ENCODE measurements around the gene PGGT1B.

- TF ChIP-seq, protein P1, sequence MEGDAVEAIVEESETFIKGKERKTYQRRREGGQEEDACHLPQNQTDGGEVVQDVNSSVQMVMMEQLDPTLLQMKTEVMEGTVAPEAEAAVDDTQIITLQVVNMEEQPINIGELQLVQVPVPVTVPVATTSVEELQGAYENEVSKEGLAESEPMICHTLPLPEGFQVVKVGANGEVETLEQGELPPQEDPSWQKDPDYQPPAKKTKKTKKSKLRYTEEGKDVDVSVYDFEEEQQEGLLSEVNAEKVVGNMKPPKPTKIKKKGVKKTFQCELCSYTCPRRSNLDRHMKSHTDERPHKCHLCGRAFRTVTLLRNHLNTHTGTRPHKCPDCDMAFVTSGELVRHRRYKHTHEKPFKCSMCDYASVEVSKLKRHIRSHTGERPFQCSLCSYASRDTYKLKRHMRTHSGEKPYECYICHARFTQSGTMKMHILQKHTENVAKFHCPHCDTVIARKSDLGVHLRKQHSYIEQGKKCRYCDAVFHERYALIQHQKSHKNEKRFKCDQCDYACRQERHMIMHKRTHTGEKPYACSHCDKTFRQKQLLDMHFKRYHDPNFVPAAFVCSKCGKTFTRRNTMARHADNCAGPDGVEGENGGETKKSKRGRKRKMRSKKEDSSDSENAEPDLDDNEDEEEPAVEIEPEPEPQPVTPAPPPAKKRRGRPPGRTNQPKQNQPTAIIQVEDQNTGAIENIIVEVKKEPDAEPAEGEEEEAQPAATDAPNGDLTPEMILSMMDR (IDR thresholded peaks at IDR 0.05), result no peak
- TF ChIP-seq POLR2A (IDR thresholded peaks at IDR 0.05), result no peak
Measured at GRCh38 chr5:115304496-115304895, 41.8 kb upstream of the PGGT1B start.
